Ovary (tissue), 3 donors: Measurements from ENCODE around the gene XXYLT1.

Experiments used
- CTCF ChIP-seq, 3 donors: fragments of 450-650 bp in 2 of 3; fragments of 200-600 bp in 1 of 3; IDR thresholded peaks; one replicate each; pipeline versions ENCODE4 v1.5.1 to v1.8.0; 2016 to 2022; ENCODE audit warnings: antibody characterized with exemption in 3 of 3, mild to moderate bottlenecking in 1 of 3
- EP300 ChIP-seq: sonication (generic); formaldehyde crosslinking; IDR thresholded peaks from one replicate; pipeline ENCODE4 v1.6.1; 2017; ENCODE audit warnings: antibody characterized with exemption
- POLR2A ChIP-seq: fragments of 450-650 bp; IDR thresholded peaks from one replicate; pipeline ENCODE4 v1.6.1; 2017; ENCODE audit warnings: antibody characterized with exemption, mild to moderate bottlenecking, moderate library complexity
- donor health status: DM: no; HTN: no; CAD: no.

DNA sequence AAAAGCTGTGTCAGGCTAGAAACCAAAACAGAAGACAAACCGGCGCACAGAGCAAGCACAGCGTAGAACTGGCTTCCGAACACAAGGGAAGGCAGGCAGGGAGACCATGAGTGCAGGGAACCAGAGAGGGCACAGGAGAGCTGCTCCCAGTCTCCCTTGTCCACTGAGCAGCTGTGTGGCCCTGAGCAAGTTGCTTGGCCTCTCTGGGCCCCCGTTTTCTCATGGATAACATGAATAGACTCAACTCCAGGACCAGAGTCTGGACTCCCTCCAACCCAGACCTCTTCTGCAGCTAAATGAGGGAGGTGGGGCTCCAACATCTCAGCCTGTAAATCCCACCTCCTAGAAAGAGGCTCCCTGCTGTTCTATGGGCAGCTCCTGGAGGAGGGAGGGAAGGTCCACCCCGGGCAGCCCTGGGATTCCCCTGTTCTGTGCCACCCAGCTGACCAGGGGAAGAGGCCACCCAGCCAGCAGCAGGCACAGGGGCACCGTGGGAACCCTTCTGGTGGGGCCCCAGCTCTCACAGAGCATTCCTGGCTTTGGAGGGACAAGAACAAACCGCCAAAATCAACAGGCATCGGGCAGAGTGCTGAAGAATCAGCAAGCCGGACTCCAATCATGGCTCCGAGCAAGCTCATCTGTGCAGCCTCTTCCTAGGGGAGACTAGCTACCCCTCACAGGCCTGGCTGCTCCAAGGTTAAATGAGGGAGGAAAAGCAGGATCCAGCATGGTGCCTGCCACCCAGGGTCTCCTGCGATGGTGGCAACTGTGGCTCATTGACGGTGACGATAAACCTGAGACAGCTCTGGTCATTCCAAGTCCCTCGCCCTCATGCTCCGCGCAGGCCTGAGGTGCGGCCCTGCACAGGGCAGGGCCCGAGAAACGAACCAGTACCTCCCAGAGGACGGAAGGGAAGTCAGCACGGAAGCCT, 15.1 kb downstream of the XXYLT1 start:
- no peak for TF ChIP-seq CTCF (IDR thresholded peaks at IDR 0.05)
- no peak for TF ChIP-seq EP300
- TF ChIP-seq POLR2A, result no peak
